HepG2 (cell line): ENCODE data around the gene TNFAIP8L1. TPM values are rescaled to one million over a fixed set of nuclear protein-coding genes. Genes with fewer than 3 reads are reported as not detected.
A peak's percentile ranks its signal among the peaks of the same experiment; 100 is the strongest.

Source experiments
- IKZF1 ChIP-seq: fragments of 450-650 bp; IDR thresholded peaks from 2 replicates; pipeline ENCODE4 v1.7.1; 2016
- KAT2B ChIP-seq: fragments of 150-350 bp; IDR thresholded peaks from 2 replicates; pipeline ENCODE4 v1.6.1; 2014; ENCODE audit warnings: low read depth, low read length, borderline replicate concordance
- MXI1 ChIP-seq: IDR thresholded peaks from 3 replicates; pipeline ENCODE4 v1.6.1; 2012; ENCODE audit warnings: low read depth, low read length, inconsistent platforms, borderline replicate concordance
- NR2F6 ChIP-seq, 2 experiments: IDR thresholded peaks; 2 replicates each; pipeline ENCODE4 v1.6.1; 2016; ENCODE audit warnings: antibody characterized with exemption in 1 of 2, mild to moderate bottlenecking in 1 of 2
- ONECUT2 ChIP-seq: sonication (generic); formaldehyde crosslinking; IDR thresholded peaks from 2 replicates; pipeline ENCODE4 v1.4.0; 2020; ENCODE audit warnings: missing genetic modification reagents
- PRDM15 ChIP-seq: sonication (generic); formaldehyde crosslinking; IDR thresholded peaks from 2 replicates; pipeline ENCODE4 v1.4.0; 2020; ENCODE audit warnings: missing genetic modification reagents
- TIGD3 ChIP-seq: sonication (generic); formaldehyde crosslinking; IDR thresholded peaks from 2 replicates; pipeline ENCODE4 v1.5.1; 2020; ENCODE audit warnings: mild to moderate bottlenecking, missing genetic modification reagents, borderline replicate concordance
- ZNF264 ChIP-seq: sonication (generic); formaldehyde crosslinking; IDR thresholded peaks from 2 replicates; pipeline ENCODE4 v1.4.0; 2020; ENCODE audit warnings: missing genetic modification reagents
- ZNF275 ChIP-seq: sonication (generic); formaldehyde crosslinking; IDR thresholded peaks from 2 replicates; pipeline ENCODE4 v1.8.0; 2022; ENCODE audit warnings: missing genetic modification reagents, mild to moderate bottlenecking, inconsistent platforms, borderline replicate concordance
- ZNF343 ChIP-seq: sonication (generic); formaldehyde crosslinking; IDR thresholded peaks from 2 replicates; pipeline ENCODE4 v1.4.0; 2020; ENCODE audit warnings: mild to moderate bottlenecking, missing genetic modification reagents
- ZNF503 ChIP-seq: sonication (generic); formaldehyde crosslinking; IDR thresholded peaks from 2 replicates; pipeline ENCODE4 v1.4.0; 2020; ENCODE audit warnings: missing genetic modification reagents
- polyA plus RNA-seq, 8 experiments: library from polyadenylated mRNA; depleted of rRNA in 3 of 8; stranded (reverse) in 7 of 8; unstranded in 1 of 8; fragments of >200 nt; fragmentation: Illumina TruSeq in 4 of 8; extraction: Trizol in 4 of 8; gene quantifications; 2 replicates each; pipeline versions ENCODE4 v1.2.1 to v1.2.3, GENCODE V29; 2011 to 2016; ENCODE audit warnings: low read depth in 4 of 8, missing spikeins in 1 of 8, mixed read lengths in 1 of 8; ENCODE audit not compliant: insufficient read depth in 1 of 8
- total RNA-seq, 5 experiments: library from RNA; depleted of rRNA; stranded (reverse); fragments of >200 nt; fragmentation: Illumina TruSeq; extraction: Trizol; gene quantifications; 2 replicates each; pipeline ENCODE4 v1.2.3, GENCODE V29; 2016; ENCODE audit warnings: low read depth in 1 of 5
- TF ChIP-seq, protein P1 (sequence below): sonication (generic); formaldehyde crosslinking; IDR thresholded peaks from 2 replicates; pipeline ENCODE4 v1.5.0; 2020; ENCODE audit warnings: mild to moderate bottlenecking, missing genetic modification reagents, moderate library complexity
- TF ChIP-seq, protein P2 (sequence below): IDR thresholded peaks from 2 replicates; pipeline ENCODE4 v1.6.1; 2016; ENCODE audit warnings: low read depth

The TNFAIP8L1 gene
- total and polyA plus RNA-seq, 2 of the 13 experiments (the other 11 are each of a cell fraction or from before 2014, with no cell fraction given) = 13.4 to 21.4 TPM

DNA sequence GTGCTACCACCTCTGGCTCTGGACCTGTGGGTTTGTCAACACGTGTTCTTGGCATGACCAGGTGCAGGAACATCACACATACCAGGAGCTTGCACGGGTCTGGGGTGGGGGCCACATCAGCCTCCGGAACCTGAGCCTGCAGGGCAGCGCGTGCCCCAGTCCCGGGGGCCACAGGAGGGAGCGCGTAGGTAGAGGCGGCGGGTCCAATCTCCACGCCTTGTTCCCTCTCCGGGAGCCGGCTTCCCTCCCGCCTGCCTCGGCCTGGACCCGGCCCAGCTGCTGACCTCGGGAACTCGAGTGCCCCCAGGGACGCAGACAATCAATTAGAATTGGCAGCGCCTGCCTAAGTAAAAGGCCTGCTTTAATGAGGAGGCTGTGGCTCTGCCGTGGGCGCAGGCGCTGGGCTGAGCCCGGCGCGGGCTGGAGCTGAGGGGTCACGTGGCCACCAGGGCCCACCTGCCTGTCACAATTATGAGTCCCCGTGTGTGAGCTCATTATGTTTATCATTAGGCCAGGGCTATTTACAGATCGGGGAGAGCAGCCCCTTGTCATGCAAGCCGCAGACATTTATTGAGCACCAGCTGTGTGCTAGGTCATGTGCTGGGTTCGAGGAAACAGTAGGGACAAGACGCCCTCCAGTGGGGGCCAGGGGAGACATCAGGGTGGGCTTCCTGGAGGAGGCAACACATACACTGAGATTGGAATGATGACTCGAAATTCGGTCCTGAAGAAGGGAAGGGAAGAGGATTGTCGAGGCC, 32.2 kb upstream of the TNFAIP8L1 start (continued):
- TF ChIP-seq TIGD3 (CRISPR knock-in tag) (no peak), MXI1 (no peak), KAT2B (no peak), ZNF503 (CRISPR knock-in tag) (no peak), ZNF275 (no peak), ONECUT2 (CRISPR knock-in tag) (no peak), NR2F6 (IDR thresholded peaks at IDR 0.05) (no peak), NR2F6 (CRISPR knock-in tag; IDR thresholded peaks at IDR 0.05) (0 out of 2 replicates have a peak, but pooled peaks have one; percentile 32), PRDM15 (no peak), IKZF1 (no peak), ZNF343 (CRISPR knock-in tag) (no peak), ZNF264 (CRISPR knock-in tag) (no peak)
- TF ChIP-seq, protein P1, sequence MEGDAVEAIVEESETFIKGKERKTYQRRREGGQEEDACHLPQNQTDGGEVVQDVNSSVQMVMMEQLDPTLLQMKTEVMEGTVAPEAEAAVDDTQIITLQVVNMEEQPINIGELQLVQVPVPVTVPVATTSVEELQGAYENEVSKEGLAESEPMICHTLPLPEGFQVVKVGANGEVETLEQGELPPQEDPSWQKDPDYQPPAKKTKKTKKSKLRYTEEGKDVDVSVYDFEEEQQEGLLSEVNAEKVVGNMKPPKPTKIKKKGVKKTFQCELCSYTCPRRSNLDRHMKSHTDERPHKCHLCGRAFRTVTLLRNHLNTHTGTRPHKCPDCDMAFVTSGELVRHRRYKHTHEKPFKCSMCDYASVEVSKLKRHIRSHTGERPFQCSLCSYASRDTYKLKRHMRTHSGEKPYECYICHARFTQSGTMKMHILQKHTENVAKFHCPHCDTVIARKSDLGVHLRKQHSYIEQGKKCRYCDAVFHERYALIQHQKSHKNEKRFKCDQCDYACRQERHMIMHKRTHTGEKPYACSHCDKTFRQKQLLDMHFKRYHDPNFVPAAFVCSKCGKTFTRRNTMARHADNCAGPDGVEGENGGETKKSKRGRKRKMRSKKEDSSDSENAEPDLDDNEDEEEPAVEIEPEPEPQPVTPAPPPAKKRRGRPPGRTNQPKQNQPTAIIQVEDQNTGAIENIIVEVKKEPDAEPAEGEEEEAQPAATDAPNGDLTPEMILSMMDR (CRISPR knock-in tag) = peak; percentile 51
- TF ChIP-seq, protein P2, sequence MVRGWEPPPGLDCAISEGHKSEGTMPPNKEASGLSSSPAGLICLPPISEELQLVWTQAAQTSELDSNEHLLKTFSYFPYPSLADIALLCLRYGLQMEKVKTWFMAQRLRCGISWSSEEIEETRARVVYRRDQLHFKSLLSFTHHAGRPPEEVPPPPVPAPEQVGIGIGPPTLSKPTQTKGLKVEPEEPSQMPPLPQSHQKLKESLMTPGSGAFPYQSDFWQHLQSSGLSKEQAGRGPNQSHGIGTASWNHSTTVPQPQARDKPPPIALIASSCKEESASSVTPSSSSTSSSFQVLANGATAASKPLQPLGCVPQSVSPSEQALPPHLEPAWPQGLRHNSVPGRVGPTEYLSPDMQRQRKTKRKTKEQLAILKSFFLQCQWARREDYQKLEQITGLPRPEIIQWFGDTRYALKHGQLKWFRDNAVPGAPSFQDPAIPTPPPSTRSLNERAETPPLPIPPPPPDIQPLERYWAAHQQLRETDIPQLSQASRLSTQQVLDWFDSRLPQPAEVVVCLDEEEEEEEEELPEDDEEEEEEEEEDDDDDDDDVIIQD = no peak
